Thyroid gland (tissue), 4 donors: Measurements from ENCODE around the gene AHI1. TPM values are rescaled to one million over a fixed set of nuclear protein-coding genes. Genes with fewer than 3 reads are reported as not detected.

Experiments used
- DNase-seq, 2 donors: peaks; one replicate each; pipeline ENCODE4 v3.0.0-alpha.2; 2019
- H3K27ac ChIP-seq, 3 donors: fragments of 200-600 bp; sonication (generic); 1 replicate in 2 of 3; 2 replicates in 1 of 3; pipeline ENCODE4 v1.5.1; 2016 to 2019; ENCODE audit warnings: mild to moderate bottlenecking in 1 of 3, moderate library complexity in 1 of 3
- H3K27me3 ChIP-seq: fragments of 200-600 bp; sonication (generic); one replicate; pipeline ENCODE4 v1.5.1; 2019
- H3K36me3 ChIP-seq, 2 donors: fragments of 200-600 bp; sonication (generic); one replicate each; pipeline ENCODE4 v1.5.1; 2016 to 2019
- H3K4me1 ChIP-seq, 2 donors: fragments of 200-600 bp; sonication (generic); one replicate each; pipeline ENCODE4 v1.5.1; 2017 to 2019
- H3K4me3 ChIP-seq, 3 donors: fragments of 200-600 bp; sonication (generic); replicated peaks in 1 of 3; 1 replicate in 2 of 3; 2 replicates in 1 of 3; pipeline ENCODE4 v1.5.1; 2016; ENCODE audit warnings: mild to moderate bottlenecking in 1 of 3
- H3K9me3 ChIP-seq: fragments of 200-600 bp; sonication (generic); one replicate; pipeline ENCODE4 v1.5.1; 2017
- CTCF ChIP-seq, 6 experiments: fragments of 200-600 bp in 3 of 6; fragments of 450-650 bp in 3 of 6; sonication (generic) in 3 of 6; IDR thresholded peaks; one replicate each; pipeline ENCODE4 v1.5.1; 2016 to 2019; ENCODE audit warnings: antibody characterized with exemption in 6 of 6, mild to moderate bottlenecking in 2 of 6, inconsistent platforms in 1 of 6, moderate library complexity in 1 of 6
- POLR2A ChIP-seq, 2 donors: fragments of 450-650 bp; IDR thresholded peaks; one replicate each; pipeline ENCODE4 v1.6.1; 2017; ENCODE audit warnings: antibody characterized with exemption in 2 of 2, mild to moderate bottlenecking in 2 of 2, moderate library complexity in 1 of 2
- WGBS, 2 donors: methylation state at CpG; one replicate each; pipeline ENCODE4 v1.1.5; 2017; 5-methylcytosine and 5-hydroxymethylcytosine counted together
- intact Hi-C: fragments of 100-400 bp; cut with DNase I; formaldehyde crosslinking; loops from one replicate; pipeline ENCODE4 v1.15.1; 2023
- total RNA-seq, 4 donors: library from RNA; depleted of rRNA; stranded (reverse); fragments of >200 nt; gene quantifications; one replicate each; pipeline ENCODE4 v1.2.3, GENCODE V29; 2016

The AHI1 gene
- total RNA-seq, 4 donors from 2014 or later = 25.5 to 53.3 (median 42.1) TPM

GRCh38 chr6:135274561-135275293, 222.8 kb downstream of the AHI1 start:
- Histone ChIP-seq H3K36me3 (no peaks in the 10 kb centered on the region), H3K27ac (no peak overlapping the region), H3K9me3 (no peaks in the 10 kb centered on the region), H3K4me3 (no peak overlapping the region), H3K27me3 (no peaks in the 10 kb centered on the region), H3K4me1 (no peaks in the 10 kb centered on the region)
- intact Hi-C loops = no loop called here
- 48 to 51% methylated on average over 5 of the region's 5 CpGs for WGBS, 2 donors
- no peak for TF ChIP-seq CTCF (IDR thresholded peaks at IDR 0.05)
- TF ChIP-seq POLR2A (IDR thresholded peaks at IDR 0.05) = no peak
- DNase-seq = no peak

- TF ChIP-seq CTCF (IDR thresholded peaks at IDR 0.05) (no peak), POLR2A (IDR thresholded peaks at IDR 0.05) (no peak)
- no peak overlapping the region for H3K27ac ChIP-seq
- WGBS, 2 donors = 84 to 89% methylated on average over 6 of the region's 6 CpGs
Measured at GRCh38 chr6:135271626-135272025, 225.9 kb downstream of the AHI1 start.

GRCh38 chr6:135270676-135271536, 226.6 kb downstream of the AHI1 start:
- intact Hi-C loops = no loop called here
- WGBS, 2 donors = 71 to 76% methylated on average over 11 of the region's 11 CpGs
- no peaks in the 10 kb centered on the region for H3K27me3 ChIP-seq
- H3K9me3 ChIP-seq = no peaks in the 10 kb centered on the region
- TF ChIP-seq POLR2A (IDR thresholded peaks at IDR 0.05) = no peak
- TF ChIP-seq CTCF (IDR thresholded peaks at IDR 0.05) = no peak
- peak in 1 of 2 donors; percentile 7 for DNase-seq
- no peak overlapping the region for H3K27ac ChIP-seq
- no peak overlapping the region for H3K4me3 ChIP-seq
- no peaks in the 10 kb centered on the region for H3K36me3 ChIP-seq
- no peaks in the 10 kb centered on the region for H3K4me1 ChIP-seq

More at GRCh38 chr6:135271626-135272025, 225.9 kb downstream of the AHI1 start:
- H3K4me1 ChIP-seq = no peaks in the 10 kb centered on the region
- H3K36me3 ChIP-seq = no peaks in the 10 kb centered on the region
- no peaks in the 10 kb centered on the region for H3K27me3 ChIP-seq
- no peak for DNase-seq
- no peak overlapping the region for H3K4me3 ChIP-seq
- intact Hi-C loops = no loop called here
- H3K9me3 ChIP-seq = no peaks in the 10 kb centered on the region

GRCh38 chr6:135269481-135269891, 228.1 kb downstream of the AHI1 start:
- Histone ChIP-seq H3K4me3 (no peak overlapping the region), H3K4me1 (no peaks in the 10 kb centered on the region), H3K9me3 (no peaks in the 10 kb centered on the region), H3K27ac (no peak overlapping the region), H3K27me3 (no peaks in the 10 kb centered on the region), H3K36me3 (no peaks in the 10 kb centered on the region)
- intact Hi-C loops = no loop called here
- no peak for DNase-seq
- WGBS, 2 donors = 96% methylated on average over 1 of the region's 1 CpG
- no peak for TF ChIP-seq CTCF (IDR thresholded peaks at IDR 0.05)

- no peak for TF ChIP-seq CTCF (IDR thresholded peaks at IDR 0.05)
- no peak for TF ChIP-seq POLR2A (IDR thresholded peaks at IDR 0.05)
Measured at GRCh38 chr6:135268740-135269139, 228.8 kb downstream of the AHI1 start.

More at GRCh38 chr6:135268740-135269139, 228.8 kb downstream of the AHI1 start:
- DNase-seq = no peak
- Histone ChIP-seq H3K36me3 (no peaks in the 10 kb centered on the region), H3K27ac (no peak overlapping the region), H3K27me3 (no peaks in the 10 kb centered on the region), H3K4me1 (no peaks in the 10 kb centered on the region), H3K4me3 (no peak overlapping the region), H3K9me3 (no peaks in the 10 kb centered on the region)
- 96 to 100% methylated on average over 3 of the region's 3 CpGs for WGBS, 2 donors
- intact Hi-C loops = no loop called here
